Limb (tissue), 2 donors: ENCODE results near the gene SSX4B.
"Not testable (repeated sequence)": the region's sequence is repeated elsewhere in the genome, so short reads cannot be mapped to it uniquely, and the experiment has no call there.

Experiments used
- DNase-seq, 2 donors: peaks; one replicate each; pipeline ENCODE4 v3.0.0-alpha.2; 2016; ENCODE audit errors: extremely low spot score in 2 of 2

SSX4B gene, protein sequence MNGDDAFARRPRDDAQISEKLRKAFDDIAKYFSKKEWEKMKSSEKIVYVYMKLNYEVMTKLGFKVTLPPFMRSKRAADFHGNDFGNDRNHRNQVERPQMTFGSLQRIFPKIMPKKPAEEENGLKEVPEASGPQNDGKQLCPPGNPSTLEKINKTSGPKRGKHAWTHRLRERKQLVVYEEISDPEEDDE

DNA sequence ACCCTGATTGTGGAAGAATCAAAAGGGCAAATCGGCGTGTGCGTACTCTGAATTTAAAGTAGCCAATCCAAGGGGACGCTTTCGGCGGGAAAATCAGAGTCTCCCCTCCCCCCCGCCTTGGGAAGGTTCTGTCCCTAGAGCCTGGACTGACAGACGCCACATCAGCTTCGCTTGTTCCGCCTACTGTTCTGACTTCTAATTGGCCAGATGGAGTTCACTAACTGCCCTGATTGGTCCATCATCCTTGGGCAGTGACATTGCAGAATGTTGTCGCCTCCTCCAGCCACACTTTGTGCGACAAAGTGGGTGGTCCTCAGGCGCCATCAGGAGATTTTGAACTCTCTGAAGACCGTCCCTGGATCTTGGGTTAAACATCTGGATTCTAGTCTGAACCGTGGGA is at the start of gene SSX4B:
SSX4B (minus strand) TSS at position 101 of the 400 bp plus-strand sequence. CDS start 588 bp downstream, outside the sequence.
- DNase-seq, result not testable (repeated sequence)

GRCh38 chrX:48460606-48461005 is 48.8 kb upstream of the SSX4B start:
- DNase-seq, result no peak

DNA sequence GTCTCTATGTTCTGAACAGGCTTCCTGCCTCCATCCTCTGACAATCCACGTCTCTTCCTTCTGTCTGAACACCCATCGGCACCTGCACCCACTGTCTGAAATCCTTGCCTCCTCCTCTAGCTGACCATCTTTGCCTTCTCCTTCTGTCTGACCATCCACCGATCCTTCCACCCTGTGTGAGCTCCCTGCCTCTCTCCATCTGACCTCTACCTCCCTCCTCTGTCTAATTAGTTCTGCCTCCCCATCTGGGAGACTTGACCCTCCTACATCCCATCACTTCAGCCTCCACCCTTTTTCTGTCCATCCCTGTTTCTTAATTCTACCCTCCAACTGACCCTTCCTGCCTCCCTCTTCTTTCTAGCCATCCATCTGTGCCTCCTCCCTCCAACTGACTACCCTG is 48.3 kb upstream of the SSX4B start:
- no peak for DNase-seq

DNA sequence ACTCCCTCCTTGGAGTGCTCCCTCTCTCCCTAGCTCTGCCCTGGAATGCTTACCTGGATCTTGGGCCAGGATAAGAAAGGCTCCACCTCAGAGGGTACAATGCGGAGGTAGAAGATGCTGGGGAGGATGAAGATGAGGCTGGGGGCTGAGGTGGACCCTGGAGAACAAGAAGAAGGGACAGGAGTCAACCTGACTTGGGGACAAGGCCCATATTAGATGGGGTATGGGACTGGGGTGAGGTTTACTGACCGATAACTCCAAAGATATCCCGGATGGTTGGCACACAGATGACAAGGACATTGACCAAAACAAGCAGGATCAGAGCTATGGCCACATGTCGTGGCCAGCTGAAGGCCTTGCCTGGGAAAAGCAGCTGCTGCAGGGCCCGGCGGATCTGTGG is 47.7 kb upstream of the SSX4B start:
- no peak for DNase-seq

DNA sequence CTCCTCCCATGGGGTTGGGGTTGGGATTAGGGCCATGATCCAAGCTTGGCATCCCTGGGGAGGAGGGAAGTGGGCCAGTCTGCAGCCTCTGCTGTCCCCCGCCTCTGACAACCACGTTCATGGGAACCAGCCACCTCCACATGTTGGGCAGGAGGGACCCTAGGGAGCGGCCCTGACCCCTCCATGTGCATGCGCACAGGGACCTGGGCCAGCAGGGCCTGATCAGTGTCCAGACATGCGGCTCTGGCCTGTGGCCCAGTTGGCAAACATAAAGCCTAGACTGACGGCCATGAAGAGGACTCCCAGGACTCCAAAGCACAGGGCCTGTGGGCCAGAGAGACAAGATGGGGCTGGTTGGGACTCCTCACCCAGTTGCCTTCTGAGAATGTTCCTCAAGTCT is 47.0 kb upstream of the SSX4B start:
- no peak for DNase-seq

GRCh38 chrX:48456628-48457331 is 45.0 kb upstream of the SSX4B start:
- no peak for DNase-seq

GRCh38 chrX:48451708-48452107 is 39.9 kb upstream of the SSX4B start:
- DNase-seq, result no peak

- no peak for DNase-seq
Observed at GRCh38 chrX:48450076-48450475, 38.3 kb upstream of the SSX4B start.

- DNase-seq, result not testable (repeated sequence)
Observed at GRCh38 chrX:48447201-48447600, 35.4 kb upstream of the SSX4B start.

DNA sequence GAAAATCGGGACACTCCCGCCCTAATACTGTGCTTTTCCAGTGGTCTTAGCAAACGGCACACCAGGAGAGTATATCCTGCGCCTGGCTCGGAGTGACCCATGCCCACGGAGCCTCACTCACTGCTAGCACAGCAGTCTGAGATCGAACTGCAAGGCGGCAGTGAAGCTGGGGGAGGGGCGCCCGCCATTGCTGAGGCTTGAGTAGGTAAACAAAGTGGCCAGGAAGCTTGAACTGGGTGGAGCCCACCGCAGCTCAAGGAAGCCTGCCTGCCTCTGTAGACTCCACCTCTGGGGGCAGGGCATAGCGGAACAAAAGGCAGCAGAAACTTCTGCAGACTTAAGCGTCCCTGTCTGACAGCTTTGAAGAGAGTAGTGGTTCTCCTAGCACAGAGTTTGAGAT is 22.0 kb upstream of the SSX4B start:
- not testable (repeated sequence) for DNase-seq

- not testable (repeated sequence) for DNase-seq
Observed at GRCh38 chrX:48430166-48430565, 18.4 kb upstream of the SSX4B start.

- not testable (repeated sequence) for DNase-seq
Observed at GRCh38 chrX:48429606-48430005, 17.8 kb upstream of the SSX4B start.

- not testable (repeated sequence) for DNase-seq
Observed at GRCh38 chrX:48427027-48427716, 15.4 kb upstream of the SSX4B start.

DNA sequence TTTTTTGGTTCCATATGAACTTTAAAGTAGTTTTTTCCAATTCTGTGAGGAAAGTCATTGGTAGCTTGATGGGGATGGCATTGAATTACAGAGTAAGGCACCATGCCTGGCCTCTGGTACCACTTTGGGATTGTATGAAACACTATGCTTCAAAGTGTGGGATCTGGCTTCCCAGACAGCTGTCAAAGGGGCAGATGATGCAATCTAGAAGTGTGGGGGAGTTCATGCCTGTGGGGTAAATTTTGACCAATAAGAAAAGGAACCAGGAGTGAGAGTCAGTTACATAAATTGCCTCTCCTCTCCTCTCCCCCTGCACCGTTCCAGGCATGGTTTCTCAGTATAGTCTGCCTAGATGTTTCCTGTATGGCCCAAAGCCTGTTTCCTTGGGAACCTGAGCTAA is 13.9 kb downstream of the SSX4B start:
- not testable (repeated sequence) for DNase-seq

DNA sequence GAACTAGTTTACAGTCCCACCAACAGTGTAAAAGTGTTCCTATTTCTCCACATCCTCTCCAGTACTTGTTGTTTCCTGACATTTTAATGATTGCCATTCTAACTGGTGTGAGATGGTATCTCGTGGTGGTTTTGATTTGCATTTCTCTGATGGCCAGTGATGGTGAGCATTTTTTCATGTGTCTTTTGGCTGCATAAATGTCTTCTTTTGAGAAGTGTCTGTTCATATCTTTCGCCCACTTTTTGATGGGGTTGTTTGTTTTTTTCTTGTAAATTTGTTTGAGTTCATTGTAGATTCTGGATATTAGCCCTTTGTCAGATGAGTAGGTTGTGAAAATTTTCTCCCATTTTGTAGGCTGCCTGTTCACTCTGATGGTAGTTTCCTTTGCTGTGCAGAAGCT is 14.8 kb downstream of the SSX4B start:
- DNase-seq, result not testable (repeated sequence)

GRCh38 chrX:48383239-48383638 is 28.5 kb downstream of the SSX4B start, which contains the start of gene SSX4:
TSS of gene SSX4 (plus strand) at chrX:48383539. CDS start at chrX:48384054, 515 bp downstream.
- not testable (repeated sequence) for DNase-seq

DNA sequence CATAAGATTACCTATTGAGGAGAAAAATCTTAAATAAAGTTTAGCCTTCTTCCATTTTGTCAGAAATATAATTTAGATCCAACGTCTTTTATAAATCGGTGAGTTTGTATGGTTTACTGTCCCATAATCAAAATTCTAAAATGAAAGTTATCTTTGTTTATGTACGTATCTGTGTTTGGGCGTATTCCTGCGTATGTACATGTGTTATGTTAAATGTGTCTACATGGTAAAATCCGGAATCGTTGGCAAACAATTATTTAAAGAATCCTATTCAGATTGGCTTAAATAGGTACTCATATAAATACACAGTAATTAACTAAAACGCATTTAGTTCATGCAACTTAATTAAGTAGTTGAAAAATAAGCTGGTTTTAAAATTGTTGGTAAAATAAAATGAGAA is 41.4 kb downstream of the SSX4B start:
- DNase-seq, result not testable (repeated sequence)

DNA sequence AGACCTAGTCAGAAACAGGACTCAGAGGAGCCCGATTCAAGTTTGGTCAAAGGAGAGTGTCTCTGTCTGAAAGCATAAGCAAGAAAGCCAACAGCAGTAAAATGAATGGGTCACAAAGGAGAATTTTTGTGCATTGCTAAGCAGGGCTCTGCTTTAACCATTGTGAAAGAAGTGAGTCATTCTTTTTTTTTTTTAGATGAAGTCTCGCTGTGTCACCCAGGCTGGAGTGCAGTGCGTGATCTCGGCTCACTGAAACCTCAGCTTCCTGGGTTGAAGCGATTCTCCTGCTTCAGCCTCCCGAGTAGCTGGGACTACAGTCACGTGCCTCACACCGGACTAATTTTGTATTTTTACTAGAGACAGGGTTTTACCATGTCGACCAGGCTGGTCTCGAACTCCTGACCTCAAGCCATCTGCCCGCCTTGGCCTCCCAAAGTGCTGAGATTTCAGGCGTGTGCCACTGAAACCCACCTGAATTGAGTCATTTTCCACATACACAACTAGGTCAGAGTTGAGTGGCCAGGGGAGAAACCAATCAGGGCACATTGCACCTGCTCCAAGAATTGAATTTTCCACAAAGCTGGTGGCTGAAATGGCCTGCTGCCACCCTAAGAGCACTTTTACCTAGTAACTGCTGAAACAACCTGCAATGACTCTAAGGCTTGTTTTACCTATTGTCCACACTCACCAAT is 43.9 kb downstream of the SSX4B start:
- not testable (repeated sequence) for DNase-seq

GRCh38 chrX:48359281-48359680 is 52.5 kb downstream of the SSX4B start:
- DNase-seq, result peak in 1 of 2 donors; percentile 0

DNA sequence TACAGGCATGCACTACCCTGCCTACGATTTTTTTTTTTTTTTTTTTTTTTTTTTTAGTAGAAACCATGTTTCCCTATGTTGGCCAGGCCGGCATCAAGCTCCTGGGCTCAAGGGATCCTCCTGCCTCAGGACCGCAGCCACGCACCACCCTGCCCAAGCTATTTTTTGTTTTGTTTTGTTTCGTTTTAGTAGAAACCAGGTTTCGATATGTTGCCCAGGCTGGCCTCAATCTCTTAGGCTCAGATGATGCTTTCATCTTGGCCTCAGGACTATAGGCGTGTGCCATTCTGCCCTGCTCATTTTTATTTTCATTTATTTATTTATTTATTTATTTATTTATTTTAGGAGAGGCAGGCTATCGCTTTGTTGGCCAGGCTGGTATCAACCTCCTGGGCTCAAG is 54.1 kb downstream of the SSX4B start:
- DNase-seq, result no peak

GRCh38 chrX:48356315-48357094 is 55.3 kb downstream of the SSX4B start, which contains the start of gene SSX3:
TSS of gene SSX3 (minus strand) at chrX:48356703. CDS start at chrX:48355249, 1,454 bp downstream.
- DNase-seq, result not testable (repeated sequence)
